ENCODE measurements around the gene ADNP2. TPM values are rescaled to one million over a fixed set of nuclear protein-coding genes. Genes with fewer than 3 reads are reported as not detected.
A peak's percentile ranks its signal among the peaks of the same experiment; 100 is the strongest.

The ADNP2 gene
- total RNA-seq, result 5.4 TPM

- DNase-seq (ENCODE audit: low spot score) (peak; percentile 77), ATAC-seq (peak; percentile 79)
Observed at GRCh38 chr18:80108739-80109675, at the start of gene ADNP2. Gene ADNP2 (plus strand): TSS chr18:80109262. CDS start chr18:80117543, 8,281 bp downstream.

GRCh38 chr18:80059945-80060344, 49.1 kb upstream of the ADNP2 start:
- DNase-seq (ENCODE audit: low spot score) (no peak), ATAC-seq (no peak)

- ATAC-seq, result no peak
- DNase-seq (ENCODE audit: low spot score), result no peak
Observed at GRCh38 chr18:80065705-80066104, 43.4 kb upstream of the ADNP2 start.

- DNase-seq (ENCODE audit: low spot score), result no peak
- no peak for ATAC-seq
Observed at GRCh38 chr18:80067321-80067720, 41.7 kb upstream of the ADNP2 start.

GRCh38 chr18:80067897-80068296, 41.2 kb upstream of the ADNP2 start:
- no peak for ATAC-seq
- no peak for DNase-seq (ENCODE audit: low spot score)

- DNase-seq (ENCODE audit: low spot score) (no peak), ATAC-seq (no peak)
Observed at GRCh38 chr18:80068571-80069272, 40.3 kb upstream of the ADNP2 start.

- ATAC-seq, result no peak
- DNase-seq (ENCODE audit: low spot score), result no peak
Observed at GRCh38 chr18:80070825-80071224, 38.2 kb upstream of the ADNP2 start.

GRCh38 chr18:80074183-80074582, 34.9 kb upstream of the ADNP2 start:
- DNase-seq (ENCODE audit: low spot score) (no peak), ATAC-seq (no peak)

GRCh38 chr18:80074697-80075096, 34.4 kb upstream of the ADNP2 start:
- ATAC-seq, result no peak
- no peak for DNase-seq (ENCODE audit: low spot score)

- DNase-seq (ENCODE audit: low spot score) (no peak), ATAC-seq (no peak)
Observed at GRCh38 chr18:80075940-80076339, 33.1 kb upstream of the ADNP2 start.

- ATAC-seq (no peak), DNase-seq (ENCODE audit: low spot score) (no peak)
Observed at GRCh38 chr18:80076379-80076778, 32.7 kb upstream of the ADNP2 start.

GRCh38 chr18:80077873-80078272, 31.2 kb upstream of the ADNP2 start:
- DNase-seq (ENCODE audit: low spot score), result no peak
- ATAC-seq, result no peak

GRCh38 chr18:80086281-80086680, 22.8 kb upstream of the ADNP2 start:
- no peak for DNase-seq (ENCODE audit: low spot score)
- ATAC-seq, result no peak

GRCh38 chr18:80088036-80088435, 21.0 kb upstream of the ADNP2 start:
- ATAC-seq, result no peak
- DNase-seq (ENCODE audit: low spot score), result no peak

GRCh38 chr18:80088823-80089222, 20.2 kb upstream of the ADNP2 start:
- ATAC-seq (no peak), DNase-seq (ENCODE audit: low spot score) (no peak)

- peak; percentile 34 for DNase-seq (ENCODE audit: low spot score)
- ATAC-seq, result no peak
Observed at GRCh38 chr18:80095414-80095813, 13.6 kb upstream of the ADNP2 start.

- ATAC-seq (no peak), DNase-seq (ENCODE audit: low spot score) (peak; percentile 26)
Observed at GRCh38 chr18:80096032-80096565, 13.0 kb upstream of the ADNP2 start.

- peak; percentile 24 for DNase-seq (ENCODE audit: low spot score)
- ATAC-seq, result no peak
Observed at GRCh38 chr18:80097201-80097600, 11.9 kb upstream of the ADNP2 start.

GRCh38 chr18:80103231-80103630, 5.8 kb upstream of the ADNP2 start:
- DNase-seq (ENCODE audit: low spot score) (no peak), ATAC-seq (no peak)

GRCh38 chr18:80104364-80104779, 4.7 kb upstream of the ADNP2 start:
- DNase-seq (ENCODE audit: low spot score) (no peak), ATAC-seq (no peak)

- DNase-seq (ENCODE audit: low spot score) (no peak), ATAC-seq (no peak)
Observed at GRCh38 chr18:80105369-80106167, 3.5 kb upstream of the ADNP2 start.

Data from left lobe of liver (tissue), 2 donors.